WERI-Rb-1 (cell line): ENCODE results near the gene POLR2B.

Source experiments
- DNase-seq: peaks from one replicate; pipeline ENCODE4 v3.0.0-alpha.2; 2020
- H3K27ac ChIP-seq: fragments of 250-450 bp; sonication (Bioruptor Pico); 2 replicates; pipeline ENCODE4 v1.5.1; 2020; ENCODE audit warnings: mild to moderate bottlenecking, moderate library complexity
- H3K27me3 ChIP-seq: fragments of 250-450 bp; sonication (Bioruptor Pico); 2 replicates; pipeline ENCODE4 v1.5.1; 2021; ENCODE audit warnings: mild to moderate bottlenecking, low read depth, moderate library complexity; ENCODE audit not compliant: insufficient read depth, severe bottlenecking
- H3K36me3 ChIP-seq: fragments of 250-450 bp; sonication (Bioruptor Pico); 2 replicates; pipeline ENCODE4 v1.5.1; 2020; ENCODE audit warnings: mild to moderate bottlenecking, moderate library complexity
- H3K4me3 ChIP-seq: 2 replicates; pipeline ENCODE4 v1.5.1; 2011; ENCODE audit warnings: low read depth, mild to moderate bottlenecking, control low read depth, low read length
- H3K9me3 ChIP-seq: fragments of 250-450 bp; sonication (Bioruptor Pico); 2 replicates; pipeline ENCODE4 v1.5.1; 2021; ENCODE audit warnings: mild to moderate bottlenecking, moderate library complexity; ENCODE audit not compliant: severe bottlenecking
- TF ChIP-seq, protein P1 (sequence below): IDR thresholded peaks from 2 replicates; pipeline ENCODE4 v1.5.1; 2011; ENCODE audit warnings: low read depth, mild to moderate bottlenecking, control low read depth, inconsistent platforms, low read length

POLR2B gene

DNA sequence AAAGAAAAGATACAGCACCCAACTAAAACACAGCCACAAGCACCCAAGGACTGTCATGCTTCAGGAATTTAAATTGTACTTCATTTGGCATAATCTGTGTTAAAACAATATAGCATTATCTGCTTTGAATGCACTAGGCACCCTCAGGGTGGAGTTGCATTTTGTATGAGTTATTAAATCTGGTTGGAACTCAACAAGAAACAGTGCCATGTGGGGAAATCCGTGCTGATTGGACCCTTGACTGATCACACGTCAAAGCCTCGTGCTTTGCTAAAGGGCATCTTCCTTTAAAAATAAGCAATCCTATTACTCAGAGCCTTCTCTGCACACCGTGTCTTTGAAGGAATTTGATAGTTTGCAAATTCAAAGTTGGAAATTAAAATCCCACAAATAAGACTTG is 96.0 kb downstream of the POLR2B start:
- Histone ChIP-seq H3K4me3 (no peak overlapping the region), H3K36me3 (no peaks in the 10 kb centered on the region), H3K9me3 (no peaks in the 10 kb centered on the region), H3K27ac (no peak overlapping the region), H3K27me3 (no peaks in the 10 kb centered on the region)
- no peak for DNase-seq
- TF ChIP-seq, protein P1, sequence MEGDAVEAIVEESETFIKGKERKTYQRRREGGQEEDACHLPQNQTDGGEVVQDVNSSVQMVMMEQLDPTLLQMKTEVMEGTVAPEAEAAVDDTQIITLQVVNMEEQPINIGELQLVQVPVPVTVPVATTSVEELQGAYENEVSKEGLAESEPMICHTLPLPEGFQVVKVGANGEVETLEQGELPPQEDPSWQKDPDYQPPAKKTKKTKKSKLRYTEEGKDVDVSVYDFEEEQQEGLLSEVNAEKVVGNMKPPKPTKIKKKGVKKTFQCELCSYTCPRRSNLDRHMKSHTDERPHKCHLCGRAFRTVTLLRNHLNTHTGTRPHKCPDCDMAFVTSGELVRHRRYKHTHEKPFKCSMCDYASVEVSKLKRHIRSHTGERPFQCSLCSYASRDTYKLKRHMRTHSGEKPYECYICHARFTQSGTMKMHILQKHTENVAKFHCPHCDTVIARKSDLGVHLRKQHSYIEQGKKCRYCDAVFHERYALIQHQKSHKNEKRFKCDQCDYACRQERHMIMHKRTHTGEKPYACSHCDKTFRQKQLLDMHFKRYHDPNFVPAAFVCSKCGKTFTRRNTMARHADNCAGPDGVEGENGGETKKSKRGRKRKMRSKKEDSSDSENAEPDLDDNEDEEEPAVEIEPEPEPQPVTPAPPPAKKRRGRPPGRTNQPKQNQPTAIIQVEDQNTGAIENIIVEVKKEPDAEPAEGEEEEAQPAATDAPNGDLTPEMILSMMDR = no peak

GRCh38 chr4:57075367-57075766 is 96.7 kb downstream of the POLR2B start:
- Histone ChIP-seq H3K9me3 (no peaks in the 10 kb centered on the region), H3K27ac (no peak overlapping the region), H3K36me3 (no peaks in the 10 kb centered on the region), H3K27me3 (no peaks in the 10 kb centered on the region), H3K4me3 (no peak overlapping the region)
- no peak for DNase-seq
- TF ChIP-seq, protein P1 = no peak

- H3K27ac ChIP-seq = no peak overlapping the region
- H3K27me3 ChIP-seq = no peaks in the 10 kb centered on the region
- TF ChIP-seq, protein P1 = no peak
- H3K36me3 ChIP-seq = no peaks in the 10 kb centered on the region
- no peak overlapping the region for H3K4me3 ChIP-seq
- DNase-seq = no peak
- no peaks in the 10 kb centered on the region for H3K9me3 ChIP-seq
These were observed 98.0 kb downstream of the POLR2B start for GRCh38 chr4:57076646-57077045.

GRCh38 chr4:57077550-57078343 is 99.1 kb downstream of the POLR2B start:
- Histone ChIP-seq H3K27ac (no peak overlapping the region), H3K9me3 (no peaks in the 10 kb centered on the region), H3K27me3 (no peaks in the 10 kb centered on the region), H3K36me3 (no peaks in the 10 kb centered on the region), H3K4me3 (no peak overlapping the region)
- TF ChIP-seq, protein P1 = no peak
- DNase-seq = no peak

DNA sequence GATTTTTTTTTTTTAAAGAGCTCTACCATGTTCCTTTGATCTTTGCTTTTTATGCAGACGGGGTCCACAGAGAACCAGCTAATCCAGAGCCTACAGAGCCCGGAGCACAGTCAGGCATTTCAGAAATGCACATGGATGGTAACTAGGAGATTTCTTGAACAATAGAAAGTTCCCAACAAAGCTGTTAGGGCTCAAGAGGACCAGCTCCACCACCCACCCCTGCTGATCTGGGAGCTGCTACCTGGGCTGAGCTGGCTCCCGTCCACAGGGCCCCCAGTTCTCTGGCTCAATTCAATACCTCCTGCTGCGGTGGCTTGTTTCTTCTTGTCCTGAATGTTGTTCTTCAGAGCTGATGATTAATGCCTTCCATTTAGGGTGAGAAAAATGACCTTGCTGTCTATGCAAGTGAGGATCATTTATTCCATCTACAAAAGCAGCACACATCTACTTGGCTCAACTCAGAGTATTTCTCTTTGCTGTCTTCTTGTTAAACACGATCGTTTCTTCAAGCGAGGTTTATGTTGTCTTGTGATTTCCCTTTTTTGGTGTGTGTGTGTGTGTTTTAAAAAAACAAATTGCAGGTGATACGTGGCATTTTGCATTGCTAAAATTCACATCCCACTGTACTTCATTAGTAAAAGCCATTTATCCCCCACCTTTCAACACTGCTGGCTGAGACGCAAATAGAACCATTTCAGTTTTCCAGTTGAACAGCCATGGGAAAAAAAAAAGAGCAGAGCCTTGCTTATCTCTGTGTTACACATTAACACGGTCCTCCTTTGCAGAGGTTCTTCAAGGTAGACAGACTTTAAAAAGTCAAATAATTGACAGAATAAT is 100.2 kb downstream of the POLR2B start:
- TF ChIP-seq, protein P1 = no peak
- Histone ChIP-seq H3K27me3 (no peaks in the 10 kb centered on the region), H3K4me3 (no peak overlapping the region), H3K9me3 (no peaks in the 10 kb centered on the region), H3K36me3 (no peaks in the 10 kb centered on the region), H3K27ac (no peak overlapping the region)
- no peak for DNase-seq
